Smooth muscle cell (in vitro differentiated cells): ENCODE results near the gene PDK2. TPM values are rescaled to one million over a fixed set of nuclear protein-coding genes. Genes with fewer than 3 reads are reported as not detected.

Experiments
- DNase-seq: peaks from one replicate; lab custom pipeline; 2025; ENCODE audit not compliant: unreplicated experiment; lab: John Stamatoyannopoulos, UW
- H2AFZ ChIP-seq: fragments of 200-600 bp; sonication (generic); 2 replicates; pipeline ENCODE4 v1.6.0; 2016; ENCODE audit warnings: antibody characterized with exemption, low read depth, mild to moderate bottlenecking
- H3F3A ChIP-seq: fragments of 200-600 bp; sonication (generic); 2 replicates; pipeline ENCODE4 v1.6.0; 2017; ENCODE audit warnings: antibody characterized with exemption, low read depth
- H3K27ac ChIP-seq: fragments of 200-600 bp; sonication (generic); 2 replicates; pipeline ENCODE4 v1.5.1; 2016; ENCODE audit warnings: low read depth, mild to moderate bottlenecking
- H3K27me3 ChIP-seq: fragments of 200-600 bp; sonication (generic); 2 replicates; pipeline ENCODE4 v1.6.1; 2016; ENCODE audit warnings: low read depth, mild to moderate bottlenecking
- H3K36me3 ChIP-seq: fragments of 200-600 bp; sonication (generic); 2 replicates; pipeline ENCODE4 v1.5.1; 2016; ENCODE audit warnings: low read depth
- H3K4me1 ChIP-seq: fragments of 200-600 bp; sonication (generic); 2 replicates; pipeline ENCODE4 v1.5.1; 2016; ENCODE audit warnings: low read depth
- H3K4me2 ChIP-seq: fragments of 200-600 bp; sonication (generic); 2 replicates; pipeline ENCODE4 v1.6.0; 2016; ENCODE audit warnings: mild to moderate bottlenecking
- H3K4me3 ChIP-seq: fragments of 200-600 bp; sonication (generic); 2 replicates; pipeline ENCODE4 v1.5.1; 2016; ENCODE audit warnings: mild to moderate bottlenecking
- H3K79me2 ChIP-seq: fragments of 200-600 bp; sonication (generic); 2 replicates; pipeline ENCODE4 v1.6.0; 2016; ENCODE audit warnings: low read depth, mild to moderate bottlenecking
- H3K9ac ChIP-seq: fragments of 200-600 bp; sonication (generic); 2 replicates; pipeline ENCODE4 v1.6.0; 2016; ENCODE audit warnings: low read depth
- H3K9me3 ChIP-seq: fragments of 200-600 bp; sonication (generic); replicated peaks from 2 replicates; pipeline ENCODE4 v1.5.1; 2016; ENCODE audit warnings: low read depth
- H4K20me1 ChIP-seq: fragments of 200-600 bp; sonication (generic); 2 replicates; pipeline ENCODE4 v1.6.0; 2016; ENCODE audit warnings: low read depth
- WGBS: methylation state at CpG from one replicate; pipeline ENCODE4 v1.1.7; 2016; ENCODE audit warnings: low lambda C conversion rate; 5-methylcytosine and 5-hydroxymethylcytosine counted together
- polyA plus RNA-seq: library from polyadenylated mRNA; unstranded; fragments of >200 nt; fragmentation: Nextera tagmentation; extraction: Ambion mirVana; gene quantifications from 2 replicates; pipeline ENCODE4 v1.2.1, GENCODE V29; 2016
- total RNA-seq: library from RNA; depleted of rRNA; stranded (reverse); fragments of >200 nt; gene quantifications from 2 replicates; pipeline ENCODE4 v1.2.3, GENCODE V29; 2014
- TF ChIP-seq, protein P1 (sequence below): fragments of 200-600 bp; sonication (generic); IDR thresholded peaks from 2 replicates; pipeline ENCODE4 v1.5.1; 2017; ENCODE audit warnings: borderline replicate concordance, mild to moderate bottlenecking, antibody characterized with exemption; ENCODE audit not compliant: insufficient read depth, poor library complexity, severe bottlenecking

The PDK2 gene
- total and polyA plus RNA-seq, 2 experiments from 2014 or later, result 28.2 to 36.5 TPM

DNA sequence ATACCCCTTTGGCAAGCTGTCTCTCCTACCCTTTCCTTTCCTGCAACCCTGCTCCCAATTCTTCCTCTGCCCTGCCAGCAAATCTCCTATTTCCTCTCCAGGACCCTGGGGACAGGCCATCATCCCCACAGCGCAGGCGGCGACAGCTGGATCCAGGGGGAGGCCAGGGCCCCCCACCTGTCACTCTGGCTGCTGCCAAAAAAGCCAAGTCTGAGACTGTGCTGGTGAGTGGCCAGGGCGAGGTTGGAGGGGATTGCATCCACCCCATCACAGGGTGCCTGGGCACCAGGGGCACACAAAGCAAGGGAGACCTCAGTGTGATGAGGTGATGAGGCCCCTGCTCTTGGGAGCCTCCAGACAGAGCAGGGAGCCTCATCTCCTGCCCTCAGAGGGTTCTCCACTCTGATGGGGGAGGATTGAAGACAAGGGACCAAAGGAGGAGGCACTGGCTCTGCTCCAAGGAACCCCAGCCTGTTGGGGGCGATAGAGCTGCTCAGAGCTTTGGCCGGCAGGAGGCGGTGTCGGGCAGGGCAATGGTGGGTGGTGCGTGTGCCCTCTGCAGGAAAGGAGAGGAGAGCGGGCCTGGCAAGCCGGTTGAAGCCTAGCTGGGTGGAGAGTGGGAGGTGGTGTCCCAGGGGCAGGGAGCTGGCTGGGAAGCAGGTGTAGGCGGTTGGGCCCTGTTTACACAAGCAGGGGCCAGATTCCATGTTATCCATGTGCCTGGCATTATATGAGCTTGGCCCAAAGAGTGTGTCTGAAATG lies 15.6 kb upstream of the PDK2 start:
- no peaks in the 10 kb centered on the region for H3K79me2 ChIP-seq
- H3K4me3 ChIP-seq, result no peak overlapping the region
- WGBS, result 90% methylated on average over 12 of the region's 12 CpGs
- H3K36me3 ChIP-seq, result no peaks in the 10 kb centered on the region
- TF ChIP-seq, protein P1, sequence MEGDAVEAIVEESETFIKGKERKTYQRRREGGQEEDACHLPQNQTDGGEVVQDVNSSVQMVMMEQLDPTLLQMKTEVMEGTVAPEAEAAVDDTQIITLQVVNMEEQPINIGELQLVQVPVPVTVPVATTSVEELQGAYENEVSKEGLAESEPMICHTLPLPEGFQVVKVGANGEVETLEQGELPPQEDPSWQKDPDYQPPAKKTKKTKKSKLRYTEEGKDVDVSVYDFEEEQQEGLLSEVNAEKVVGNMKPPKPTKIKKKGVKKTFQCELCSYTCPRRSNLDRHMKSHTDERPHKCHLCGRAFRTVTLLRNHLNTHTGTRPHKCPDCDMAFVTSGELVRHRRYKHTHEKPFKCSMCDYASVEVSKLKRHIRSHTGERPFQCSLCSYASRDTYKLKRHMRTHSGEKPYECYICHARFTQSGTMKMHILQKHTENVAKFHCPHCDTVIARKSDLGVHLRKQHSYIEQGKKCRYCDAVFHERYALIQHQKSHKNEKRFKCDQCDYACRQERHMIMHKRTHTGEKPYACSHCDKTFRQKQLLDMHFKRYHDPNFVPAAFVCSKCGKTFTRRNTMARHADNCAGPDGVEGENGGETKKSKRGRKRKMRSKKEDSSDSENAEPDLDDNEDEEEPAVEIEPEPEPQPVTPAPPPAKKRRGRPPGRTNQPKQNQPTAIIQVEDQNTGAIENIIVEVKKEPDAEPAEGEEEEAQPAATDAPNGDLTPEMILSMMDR, result peak; percentile 12
- no peaks in the 10 kb centered on the region for H3K27me3 ChIP-seq
- H3F3A ChIP-seq, result no peaks in the 10 kb centered on the region
- no peaks in the 10 kb centered on the region for H3K4me1 ChIP-seq
- no peak overlapping the region for H3K4me2 ChIP-seq
- no peak overlapping the region for H2AFZ ChIP-seq
- no peaks in the 10 kb centered on the region for H4K20me1 ChIP-seq
- no peak for DNase-seq
- no peak overlapping the region for H3K27ac ChIP-seq
- H3K9ac ChIP-seq, result no peak overlapping the region
- no peaks in the 10 kb centered on the region for H3K9me3 ChIP-seq

DNA sequence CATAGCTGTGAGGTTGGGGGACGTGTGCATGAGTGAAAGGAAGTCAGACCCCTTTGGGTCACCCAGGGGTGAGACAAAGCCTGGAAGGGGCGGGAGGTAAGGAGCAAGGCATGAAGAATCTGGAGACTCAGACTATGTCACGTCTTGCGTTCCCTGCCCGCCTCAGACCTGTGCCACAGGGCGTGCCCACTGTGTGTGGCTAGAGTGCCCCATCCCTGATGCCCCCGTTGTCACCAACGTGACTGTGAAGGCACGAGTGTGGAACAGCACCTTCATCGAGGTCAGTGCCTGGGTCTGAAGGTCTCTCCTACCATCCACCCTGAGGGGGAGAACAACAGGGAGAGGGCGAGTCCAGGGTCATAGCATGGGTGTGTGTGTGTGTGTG lies 15.1 kb upstream of the PDK2 start:
- TF ChIP-seq, protein P1, result no peak
- Histone ChIP-seq H3F3A (no peaks in the 10 kb centered on the region), H3K27ac (no peak overlapping the region), H4K20me1 (no peaks in the 10 kb centered on the region), H2AFZ (no peak overlapping the region), H3K4me2 (no peak overlapping the region), H3K79me2 (no peaks in the 10 kb centered on the region), H3K4me1 (no peaks in the 10 kb centered on the region), H3K36me3 (no peaks in the 10 kb centered on the region), H3K4me3 (no peak overlapping the region), H3K9me3 (no peaks in the 10 kb centered on the region), H3K9ac (no peak overlapping the region), H3K27me3 (no peaks in the 10 kb centered on the region)
- no peak for DNase-seq
- 95% methylated on average over 11 of the region's 11 CpGs for WGBS

DNA sequence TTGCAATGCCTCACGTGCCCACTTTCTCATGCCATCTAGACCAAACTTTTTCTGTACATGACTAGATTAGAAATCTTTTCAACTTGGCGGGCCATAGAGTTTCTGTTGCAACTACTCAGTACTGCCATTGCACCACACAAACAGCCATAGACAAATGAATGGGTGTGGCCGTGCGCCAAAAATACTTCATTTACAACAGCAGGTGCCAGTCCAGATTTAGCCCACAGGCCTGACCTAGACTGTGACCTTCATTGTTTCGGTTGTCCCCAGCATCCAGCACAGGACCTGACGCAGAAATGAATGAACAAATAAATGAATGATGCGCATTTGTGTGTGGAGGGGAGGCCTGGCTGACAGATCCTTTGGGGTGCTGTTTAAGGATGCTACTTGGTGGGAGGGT lies 14.3 kb upstream of the PDK2 start:
- Histone ChIP-seq H3K27ac (no peak overlapping the region), H3K4me2 (no peak overlapping the region), H3K79me2 (no peaks in the 10 kb centered on the region), H2AFZ (no peak overlapping the region), H3K4me3 (no peak overlapping the region), H3K27me3 (no peaks in the 10 kb centered on the region), H3F3A (no peaks in the 10 kb centered on the region), H3K9me3 (no peaks in the 10 kb centered on the region), H3K4me1 (no peaks in the 10 kb centered on the region), H3K9ac (no peak overlapping the region), H4K20me1 (no peaks in the 10 kb centered on the region), H3K36me3 (no peaks in the 10 kb centered on the region)
- DNase-seq, result no peak
- WGBS, result 97% methylated on average over 7 of the region's 7 CpGs
- TF ChIP-seq, protein P1, result no peak

DNA sequence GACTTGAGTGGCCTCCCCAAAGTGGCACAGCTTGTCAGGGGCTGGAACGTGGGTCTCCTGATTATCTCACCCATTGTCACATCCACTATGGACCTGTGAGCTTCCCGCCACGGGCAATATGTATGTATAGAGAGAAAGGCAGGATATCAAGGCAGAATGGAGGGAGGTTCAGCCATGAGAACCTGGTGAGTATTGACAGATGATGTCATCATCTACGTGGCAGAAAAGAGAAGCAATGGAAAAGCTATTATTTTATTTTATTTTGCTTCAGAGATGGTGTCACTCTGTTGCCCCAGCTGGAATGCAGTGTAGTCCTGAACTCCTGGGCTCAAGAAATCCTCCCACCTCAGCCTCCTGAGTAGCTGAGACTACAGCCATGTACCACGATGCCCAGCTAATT lies 13.4 kb upstream of the PDK2 start:
- Histone ChIP-seq H2AFZ (no peak overlapping the region), H3K4me2 (no peak overlapping the region), H3K36me3 (no peaks in the 10 kb centered on the region), H3K9ac (no peak overlapping the region), H3K4me3 (no peak overlapping the region), H3K27ac (no peak overlapping the region), H4K20me1 (no peaks in the 10 kb centered on the region), H3K9me3 (no peaks in the 10 kb centered on the region), H3K4me1 (no peaks in the 10 kb centered on the region), H3F3A (no peaks in the 10 kb centered on the region), H3K79me2 (no peaks in the 10 kb centered on the region), H3K27me3 (no peaks in the 10 kb centered on the region)
- TF ChIP-seq, protein P1, result no peak
- no peak for DNase-seq
- 90% methylated on average over 5 of the region's 5 CpGs for WGBS
